ENCODE measurements around the gene UCK1. TPM values are rescaled to one million over a fixed set of nuclear protein-coding genes. Genes with fewer than 3 reads are reported as not detected.

The UCK1 gene
- total and polyA plus RNA-seq, 4 donors = 24.5 to 45.7 (median 32.0) TPM

DNA sequence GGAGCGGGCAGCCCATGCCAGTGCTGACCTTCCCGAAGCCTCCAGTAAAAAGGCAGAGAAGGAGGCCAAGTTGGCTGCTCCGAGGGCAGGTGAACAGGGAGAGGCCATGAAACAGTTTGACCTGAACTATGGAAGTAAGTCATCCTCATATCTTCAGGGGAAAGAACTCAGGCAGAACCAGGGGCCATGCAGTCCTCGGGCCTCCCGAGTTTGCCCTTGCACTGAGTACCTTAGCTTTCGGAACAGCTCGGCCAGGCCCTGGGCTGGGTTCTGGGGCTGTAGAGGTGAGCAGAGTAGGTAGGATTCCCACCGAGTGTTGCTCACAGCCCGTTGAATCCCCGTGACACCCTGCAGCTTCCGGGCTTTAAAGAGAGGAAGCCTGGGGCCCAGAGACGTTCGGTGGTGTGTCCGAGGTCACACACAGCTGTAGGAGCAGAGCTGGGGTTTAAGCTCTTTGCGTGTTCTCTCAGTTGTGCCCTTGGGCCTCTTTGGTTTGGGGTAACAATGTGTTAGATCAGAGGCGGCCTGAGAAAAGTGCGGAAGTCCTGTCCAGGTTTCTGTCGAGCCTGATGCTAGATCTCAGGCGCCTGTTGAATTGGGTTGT is 53.1 kb downstream of the UCK1 start:
- no peak overlapping the region for H3K4me3 ChIP-seq (ENCODE audit: low read length in 2 of 2)
- ATAC-seq (ENCODE audit: low FRiP score) = no peak
- H3K27me3 ChIP-seq (ENCODE audit: control insufficient read depth in 1 of 2, insufficient read depth in 2 of 2, low read length in 1 of 2) = no peaks in the 10 kb centered on the region
- no peaks in the 10 kb centered on the region for H3K9me3 ChIP-seq (ENCODE audit: control insufficient read depth, low read length)
- 82 to 89% methylated on average over 19 of the region's 19 CpGs for WGBS, 2 donors
- peaks cover 0 to 10% of the 10 kb centered on the region in 2 donors for H3K36me3 ChIP-seq (ENCODE audit: control insufficient read depth in 1 of 2, insufficient read depth in 2 of 2, low read length in 1 of 2)
- intact Hi-C loops (cut with DNase I) = loop anchor here (5.0 to 10.0 kb wide), 3 partner anchors 101 to 126 kb away; no protein-coding TSS in a partner anchor
- H3K4me1 ChIP-seq (ENCODE audit: control insufficient read depth in 1 of 2, insufficient read depth in 2 of 2, low read length in 2 of 2) = no peaks in the 10 kb centered on the region
- peak in 1 of 2 donors; percentile 62 for DNase-seq
- H3K27ac ChIP-seq (ENCODE audit: low read depth in 1 of 2, low read length in 2 of 2) = no peak overlapping the region

- no peaks in the 10 kb centered on the region for H3K27me3 ChIP-seq (ENCODE audit: control insufficient read depth in 1 of 2, insufficient read depth in 2 of 2, low read length in 1 of 2)
- ATAC-seq (ENCODE audit: low FRiP score) (no peak), DNase-seq (no peak)
- H3K4me1 ChIP-seq (ENCODE audit: control insufficient read depth in 1 of 2, insufficient read depth in 2 of 2, low read length in 2 of 2) = no peaks in the 10 kb centered on the region
- no peak overlapping the region for H3K27ac ChIP-seq (ENCODE audit: low read depth in 1 of 2, low read length in 2 of 2)
- peaks cover 0 to 10% of the 10 kb centered on the region in 2 donors for H3K36me3 ChIP-seq (ENCODE audit: control insufficient read depth in 1 of 2, insufficient read depth in 2 of 2, low read length in 1 of 2)
- WGBS, 2 donors = 77 to 80% methylated on average over 11 of the region's 11 CpGs
- intact Hi-C loops (cut with DNase I) = loop anchor here (5.0 to 10.0 kb wide), 3 partner anchors 100 to 125 kb away; no protein-coding TSS in a partner anchor
- no peaks in the 10 kb centered on the region for H3K9me3 ChIP-seq (ENCODE audit: control insufficient read depth, low read length)
- no peak overlapping the region for H3K4me3 ChIP-seq (ENCODE audit: low read length in 2 of 2)
These were observed 53.7 kb downstream of the UCK1 start for GRCh38 chr9:131477367-131477766.

GRCh38 chr9:131476777-131477345 is 54.2 kb downstream of the UCK1 start:
- Histone ChIP-seq H3K4me1 (ENCODE audit: control insufficient read depth in 1 of 2, insufficient read depth in 2 of 2, low read length in 2 of 2) (no peaks in the 10 kb centered on the region), H3K36me3 (ENCODE audit: control insufficient read depth in 1 of 2, insufficient read depth in 2 of 2, low read length in 1 of 2) (peaks cover 0 to 10% of the 10 kb centered on the region in 2 donors), H3K9me3 (ENCODE audit: control insufficient read depth, low read length) (no peaks in the 10 kb centered on the region), H3K27me3 (ENCODE audit: control insufficient read depth in 1 of 2, insufficient read depth in 2 of 2, low read length in 1 of 2) (no peaks in the 10 kb centered on the region), H3K27ac (ENCODE audit: low read depth in 1 of 2, low read length in 2 of 2) (no peak overlapping the region), H3K4me3 (ENCODE audit: low read length in 2 of 2) (no peak overlapping the region)
- DNase-seq = peak in 1 of 2 donors; percentile 72
- ATAC-seq (ENCODE audit: low FRiP score) = no peak
- WGBS, 2 donors = 82 to 85% methylated on average over 18 of the region's 18 CpGs
- intact Hi-C loops (cut with DNase I) = loop anchor here (5.0 to 10.0 kb wide), 3 partner anchors 100 to 125 kb away; no protein-coding TSS in a partner anchor

DNA sequence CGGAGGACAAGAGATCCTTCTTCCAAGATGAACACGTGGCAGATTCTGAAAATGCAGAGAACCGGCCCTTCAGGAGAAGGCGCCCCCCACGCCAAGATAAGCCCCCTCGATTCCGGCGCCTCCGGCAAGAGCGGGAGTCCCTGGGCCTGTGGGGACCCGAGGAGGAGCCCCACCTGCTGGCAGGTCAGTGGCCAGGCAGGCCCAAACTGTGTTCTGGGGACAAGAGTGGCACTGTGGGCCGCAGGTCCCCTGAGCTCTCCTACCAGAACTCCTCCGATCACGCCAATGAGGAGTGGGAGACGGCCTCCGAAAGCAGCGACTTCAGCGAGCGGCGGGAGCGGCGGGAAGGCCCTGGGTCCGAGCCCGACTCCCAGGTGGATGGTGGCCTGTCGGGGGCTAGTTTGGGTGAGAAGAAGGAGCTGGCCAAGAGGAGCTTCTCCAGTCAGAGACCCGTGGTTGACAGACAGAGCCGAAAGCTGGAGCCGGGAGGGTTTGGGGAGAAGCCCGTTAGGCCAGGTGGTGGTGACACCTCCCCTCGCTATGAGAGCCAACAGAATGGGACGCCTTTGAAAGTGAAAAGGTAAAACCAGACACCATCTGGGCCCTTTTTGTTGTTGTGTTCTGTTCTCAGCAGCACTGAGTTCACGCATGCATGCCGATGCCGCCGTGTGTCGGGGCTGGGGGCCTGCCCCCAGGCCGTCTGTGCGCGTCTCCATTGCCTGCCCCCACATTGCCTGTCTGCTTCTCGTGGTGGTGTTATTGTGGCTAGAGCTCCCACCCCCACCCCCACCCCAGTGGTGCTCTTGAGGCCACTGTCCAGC is 54.9 kb downstream of the UCK1 start:
- ATAC-seq (ENCODE audit: low FRiP score) (no peak), DNase-seq (no peak)
- H3K27ac ChIP-seq (ENCODE audit: low read depth in 1 of 2, low read length in 2 of 2) = no peak overlapping the region
- no peaks in the 10 kb centered on the region for H3K27me3 ChIP-seq (ENCODE audit: control insufficient read depth in 1 of 2, insufficient read depth in 2 of 2, low read length in 1 of 2)
- H3K9me3 ChIP-seq (ENCODE audit: control insufficient read depth, low read length) = no peaks in the 10 kb centered on the region
- H3K4me3 ChIP-seq (ENCODE audit: low read length in 2 of 2) = no peak overlapping the region
- WGBS, 2 donors = 79 to 86% methylated on average over 34 to 40 of the region's 40 CpGs
- peaks cover 0 to 7% of the 10 kb centered on the region in 2 donors for H3K36me3 ChIP-seq (ENCODE audit: control insufficient read depth in 1 of 2, insufficient read depth in 2 of 2, low read length in 1 of 2)
- H3K4me1 ChIP-seq (ENCODE audit: control insufficient read depth in 1 of 2, insufficient read depth in 2 of 2, low read length in 2 of 2) = no peaks in the 10 kb centered on the region
- intact Hi-C loops (cut with DNase I) = loop anchor here (5.0 to 10.0 kb wide), 3 partner anchors 99 to 124 kb away; no protein-coding TSS in a partner anchor

- DNase-seq (peak in 1 of 2 donors; percentile 74), ATAC-seq (ENCODE audit: low FRiP score) (no peak)
- 90 to 93% methylated on average over 46 of the region's 46 CpGs for WGBS, 2 donors
- Histone ChIP-seq H3K4me1 (ENCODE audit: control insufficient read depth in 1 of 2, insufficient read depth in 2 of 2, low read length in 2 of 2) (no peaks in the 10 kb centered on the region), H3K4me3 (ENCODE audit: low read length in 2 of 2) (no peak overlapping the region), H3K27me3 (ENCODE audit: control insufficient read depth in 1 of 2, insufficient read depth in 2 of 2, low read length in 1 of 2) (no peaks in the 10 kb centered on the region), H3K27ac (ENCODE audit: low read depth in 1 of 2, low read length in 2 of 2) (no peak overlapping the region), H3K36me3 (ENCODE audit: control insufficient read depth in 1 of 2, insufficient read depth in 2 of 2, low read length in 1 of 2) (peaks cover 0 to 12% of the 10 kb centered on the region in 2 donors), H3K9me3 (ENCODE audit: control insufficient read depth, low read length) (no peaks in the 10 kb centered on the region)
- intact Hi-C loops (cut with DNase I) = loop anchor here (5.0 to 10.0 kb wide), 3 partner anchors 98 to 123 kb away; no protein-coding TSS in a partner anchor
These were observed 55.7 kb downstream of the UCK1 start for GRCh38 chr9:131475111-131475955.

GRCh38 chr9:131474711-131475110 is 56.4 kb downstream of the UCK1 start:
- peaks cover 0 to 16% of the 10 kb centered on the region in 2 donors for H3K36me3 ChIP-seq (ENCODE audit: control insufficient read depth in 1 of 2, insufficient read depth in 2 of 2, low read length in 1 of 2)

DNA sequence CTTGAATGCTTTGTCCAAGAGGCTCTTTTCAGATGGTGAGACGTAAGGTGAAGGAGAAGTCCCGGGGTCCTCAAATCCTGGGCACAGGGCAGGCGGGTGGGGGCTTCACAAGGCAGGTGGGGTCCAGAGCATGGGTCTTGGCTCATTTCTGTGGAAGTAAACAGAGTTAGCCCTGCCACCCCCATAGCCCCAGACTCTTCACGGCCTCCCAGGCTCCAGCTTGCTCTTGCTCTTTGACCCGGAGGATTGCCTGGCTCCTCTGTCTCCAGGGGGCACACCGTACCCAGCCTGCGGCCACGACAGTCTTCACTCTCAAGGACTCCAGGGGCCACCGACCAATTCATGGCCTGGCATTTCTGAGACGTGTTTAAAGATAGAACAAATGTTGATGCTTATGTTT is 57.2 kb downstream of the UCK1 start:
- no peak overlapping the region for H3K27ac ChIP-seq (ENCODE audit: low read depth in 1 of 2, low read length in 2 of 2)
- WGBS, 2 donors = 72 to 74% methylated on average over 10 of the region's 10 CpGs
- H3K27me3 ChIP-seq (ENCODE audit: control insufficient read depth in 1 of 2, insufficient read depth in 2 of 2, low read length in 1 of 2) = no peaks in the 10 kb centered on the region
- H3K9me3 ChIP-seq (ENCODE audit: control insufficient read depth, low read length) = no peaks in the 10 kb centered on the region
- intact Hi-C loops (cut with DNase I) = loop anchor here in 1 of 2 donors (10.0 kb wide), 1 partner anchor 119 kb away; no protein-coding TSS in a partner anchor
- H3K4me3 ChIP-seq (ENCODE audit: low read length in 2 of 2) = no peak overlapping the region
- DNase-seq (peak in 1 of 2 donors; percentile 65), ATAC-seq (ENCODE audit: low FRiP score) (no peak)
- H3K36me3 ChIP-seq (ENCODE audit: control insufficient read depth in 1 of 2, insufficient read depth in 2 of 2, low read length in 1 of 2) = peaks cover 0 to 14% of the 10 kb centered on the region in 2 donors
- no peaks in the 10 kb centered on the region for H3K4me1 ChIP-seq (ENCODE audit: control insufficient read depth in 1 of 2, insufficient read depth in 2 of 2, low read length in 2 of 2)

More at GRCh38 chr9:131474711-131475110, 56.4 kb downstream of the UCK1 start:
- Histone ChIP-seq H3K27me3 (ENCODE audit: control insufficient read depth in 1 of 2, insufficient read depth in 2 of 2, low read length in 1 of 2) (no peaks in the 10 kb centered on the region), H3K4me1 (ENCODE audit: control insufficient read depth in 1 of 2, insufficient read depth in 2 of 2, low read length in 2 of 2) (no peaks in the 10 kb centered on the region), H3K27ac (ENCODE audit: low read depth in 1 of 2, low read length in 2 of 2) (no peak overlapping the region), H3K4me3 (ENCODE audit: low read length in 2 of 2) (no peak overlapping the region), H3K9me3 (ENCODE audit: control insufficient read depth, low read length) (no peaks in the 10 kb centered on the region)
- WGBS, 2 donors = 84% methylated on average over 16 of the region's 16 CpGs
- intact Hi-C loops (cut with DNase I) = loop anchor here (5.0 to 10.0 kb wide), 3 partner anchors 97 to 122 kb away; no protein-coding TSS in a partner anchor
- no peak for ATAC-seq (ENCODE audit: low FRiP score)
- no peak for DNase-seq

Data from aorta (tissue), 5 donors.